ENCODE measurements around the gene TADA3. TPM values are rescaled to one million over a fixed set of nuclear protein-coding genes. Genes with fewer than 3 reads are reported as not detected.

The TADA3 gene
- total RNA-seq, 3 donors from 2014 or later: 66.1 to 73.4 (median 70.1) TPM

DNA sequence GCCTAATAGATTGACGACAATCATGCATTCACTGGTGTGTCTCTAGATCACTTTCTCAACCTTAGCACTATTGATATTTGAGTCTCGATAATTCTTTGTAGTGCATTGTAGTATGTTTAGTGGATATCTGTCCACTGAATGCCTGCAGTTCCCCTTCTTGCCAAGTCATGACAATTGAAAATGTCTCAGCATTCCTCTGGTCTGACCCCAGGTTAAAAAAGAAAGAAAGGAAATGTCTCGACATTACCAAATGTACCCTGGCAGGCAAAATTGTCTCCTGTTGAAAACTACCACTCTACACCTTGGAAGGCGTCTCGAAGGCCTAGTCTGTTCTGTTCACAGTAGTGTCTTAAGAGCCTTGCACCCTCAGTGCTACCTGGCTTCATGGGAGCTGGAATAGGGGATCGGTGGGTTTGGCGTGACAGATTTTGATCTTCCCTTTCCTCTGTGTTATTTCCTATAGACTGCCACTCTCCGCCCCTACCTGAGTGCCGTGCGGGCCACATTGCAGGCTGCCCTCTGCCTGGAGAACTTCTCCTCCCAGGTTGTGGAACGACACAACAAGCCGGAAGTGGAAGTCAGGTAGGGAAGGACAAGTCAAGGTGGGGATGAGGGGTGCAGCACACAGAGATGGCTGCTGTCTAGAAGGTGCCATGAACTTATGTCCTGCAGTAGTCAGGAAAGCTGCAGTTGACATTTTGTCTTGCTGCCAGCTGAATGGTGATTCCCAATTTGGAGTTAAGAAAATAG lies 5.1 kb upstream of the TADA3 start:
- DNase-seq (ENCODE audit: low spot score in 2 of 2): no peak
- peaks cover 11% of the 10 kb centered on the region for H3K36me3 ChIP-seq
- TF ChIP-seq POLR2AphosphoS5 (IDR thresholded peaks at IDR 0.05) (no peak), POLR2A (IDR thresholded peaks at IDR 0.05) (no peak)
- TF ChIP-seq, protein P1, sequence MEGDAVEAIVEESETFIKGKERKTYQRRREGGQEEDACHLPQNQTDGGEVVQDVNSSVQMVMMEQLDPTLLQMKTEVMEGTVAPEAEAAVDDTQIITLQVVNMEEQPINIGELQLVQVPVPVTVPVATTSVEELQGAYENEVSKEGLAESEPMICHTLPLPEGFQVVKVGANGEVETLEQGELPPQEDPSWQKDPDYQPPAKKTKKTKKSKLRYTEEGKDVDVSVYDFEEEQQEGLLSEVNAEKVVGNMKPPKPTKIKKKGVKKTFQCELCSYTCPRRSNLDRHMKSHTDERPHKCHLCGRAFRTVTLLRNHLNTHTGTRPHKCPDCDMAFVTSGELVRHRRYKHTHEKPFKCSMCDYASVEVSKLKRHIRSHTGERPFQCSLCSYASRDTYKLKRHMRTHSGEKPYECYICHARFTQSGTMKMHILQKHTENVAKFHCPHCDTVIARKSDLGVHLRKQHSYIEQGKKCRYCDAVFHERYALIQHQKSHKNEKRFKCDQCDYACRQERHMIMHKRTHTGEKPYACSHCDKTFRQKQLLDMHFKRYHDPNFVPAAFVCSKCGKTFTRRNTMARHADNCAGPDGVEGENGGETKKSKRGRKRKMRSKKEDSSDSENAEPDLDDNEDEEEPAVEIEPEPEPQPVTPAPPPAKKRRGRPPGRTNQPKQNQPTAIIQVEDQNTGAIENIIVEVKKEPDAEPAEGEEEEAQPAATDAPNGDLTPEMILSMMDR (IDR thresholded peaks at IDR 0.05): no peak

DNA sequence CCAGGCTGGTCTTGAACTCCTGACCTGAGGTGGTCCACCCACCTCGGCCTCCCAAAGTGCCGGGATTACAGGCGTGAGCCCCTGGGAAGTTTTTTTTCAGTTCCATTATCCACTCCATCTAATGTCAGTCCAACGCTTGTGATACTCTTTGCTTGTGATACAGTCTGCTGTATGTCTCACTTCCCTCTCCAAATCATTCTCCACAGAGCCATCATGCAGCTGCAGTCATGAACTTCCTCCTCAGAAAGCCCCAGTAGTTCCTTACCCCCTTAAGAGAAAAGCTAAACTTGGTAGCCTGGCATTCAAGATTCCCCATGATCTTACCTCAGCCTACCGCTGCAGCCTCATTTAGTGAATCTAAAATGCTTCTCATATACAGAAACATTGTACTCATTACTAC lies 2.9 kb upstream of the TADA3 start:
- TF ChIP-seq, protein P1 (IDR thresholded peaks at IDR 0.05): no peak
- TF ChIP-seq POLR2A (IDR thresholded peaks at IDR 0.05) (no peak), POLR2AphosphoS5 (IDR thresholded peaks at IDR 0.05) (no peak)
- Histone ChIP-seq H3K27me3 (no peaks in the 10 kb centered on the region), H3K9me3 (no peaks in the 10 kb centered on the region), H3K27ac (no peak overlapping the region), H3K36me3 (peaks cover 5% of the 10 kb centered on the region), H3K4me1 (peaks cover 0 to 11% of the 10 kb centered on the region in 2 donors), H3K4me3 (no peak overlapping the region)
- intact Hi-C loops (cut with DNase I; ENCODE audit: low total_unique reads): loop anchor here (10.0 kb wide), 1 partner anchor 400 kb away; the partner anchor contains the start of gene SETD5
- no peak for DNase-seq (ENCODE audit: low spot score in 2 of 2)

More for the DNA sequence above, 5.1 kb upstream of the TADA3 start:
- intact Hi-C loops (cut with DNase I; ENCODE audit: low total_unique reads): loop anchor here (10.0 kb wide), 1 partner anchor 403 kb away; the partner anchor contains the start of gene SETD5
- no peaks in the 10 kb centered on the region for H3K27me3 ChIP-seq
- H3K4me1 ChIP-seq: peaks cover 0 to 6% of the 10 kb centered on the region in 2 donors
- no peaks in the 10 kb centered on the region for H3K9me3 ChIP-seq
- H3K4me3 ChIP-seq: no peak overlapping the region
- H3K27ac ChIP-seq: no peak overlapping the region

DNA sequence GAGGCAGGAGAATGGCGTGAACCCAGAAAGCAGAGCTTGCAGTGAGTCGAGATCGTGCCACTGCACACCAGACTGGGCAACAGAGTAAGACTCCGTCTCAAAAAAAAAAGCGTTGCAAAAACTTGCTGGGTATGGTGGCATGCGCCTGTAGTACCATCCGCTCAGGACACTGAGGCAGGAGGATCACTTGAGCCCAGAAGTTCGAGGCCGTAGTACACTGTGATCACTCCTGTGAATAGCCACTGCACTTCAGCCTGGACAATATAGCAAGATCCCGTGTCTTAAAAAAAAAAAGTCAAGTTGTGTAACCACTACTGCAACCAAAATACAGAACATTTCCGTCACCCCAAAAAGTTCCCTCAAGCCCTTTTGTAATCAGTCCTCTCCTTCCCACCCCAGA lies 2.1 kb upstream of the TADA3 start:
- peaks cover 5% of the 10 kb centered on the region for H3K36me3 ChIP-seq
- intact Hi-C loops (cut with DNase I; ENCODE audit: low total_unique reads): loop anchor here (5.0 to 10.0 kb wide), 2 partner anchors 400 to 1548 kb away; partner anchors contain the start of gene SETD5
- H3K9me3 ChIP-seq: no peaks in the 10 kb centered on the region
- TF ChIP-seq, protein P1 (IDR thresholded peaks at IDR 0.05): no peak
- TF ChIP-seq POLR2A (IDR thresholded peaks at IDR 0.05): no peak
- TF ChIP-seq POLR2AphosphoS5 (IDR thresholded peaks at IDR 0.05): no peak
- DNase-seq (ENCODE audit: low spot score in 2 of 2): no peak
- no peak overlapping the region for H3K27ac ChIP-seq
- no peaks in the 10 kb centered on the region for H3K27me3 ChIP-seq
- peaks cover 0 to 11% of the 10 kb centered on the region in 2 donors for H3K4me1 ChIP-seq
- H3K4me3 ChIP-seq: peak overlapping the region in 1 of 3 donors; percentile 100

DNA sequence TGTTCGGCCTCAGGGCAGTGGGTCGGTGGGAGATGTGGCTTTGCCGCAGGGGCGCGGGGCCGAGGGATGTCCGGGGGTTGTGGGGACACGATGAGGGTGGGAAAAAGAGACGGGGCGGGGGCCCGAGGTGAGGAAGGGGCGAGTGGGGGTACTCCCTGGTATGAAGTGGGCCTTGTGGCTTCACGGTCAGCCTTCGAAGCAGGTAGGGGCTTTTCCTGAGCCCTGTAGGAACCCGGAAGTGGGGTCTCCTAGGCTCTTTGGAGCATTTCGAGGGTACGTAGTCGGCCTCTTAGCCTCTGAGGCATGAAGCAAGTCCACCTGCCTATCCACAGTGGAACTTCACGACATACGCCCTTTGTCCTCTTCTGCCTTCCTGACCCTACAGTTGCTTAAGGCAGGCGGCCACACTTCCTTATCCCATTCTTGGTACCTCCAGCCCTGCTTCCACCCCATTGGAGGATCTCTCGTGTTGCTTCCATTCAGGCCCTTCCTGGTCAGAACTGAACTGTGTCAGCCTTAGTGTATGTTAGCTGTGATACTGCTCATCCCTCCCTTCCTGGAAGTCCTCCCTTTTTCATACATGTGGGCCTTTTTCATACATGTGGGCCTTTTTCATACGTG lies 998 bp upstream of the TADA3 start:
- intact Hi-C loops (cut with DNase I; ENCODE audit: low total_unique reads): loop anchor here (5.0 to 10.0 kb wide), 2 partner anchors 398 to 1549 kb away; partner anchors contain the start of gene SETD5
- Histone ChIP-seq H3K4me3 (peak overlapping the region; percentile 91 to 100 (median 100)), H3K4me1 (peaks cover 0 to 11% of the 10 kb centered on the region in 2 donors), H3K27me3 (no peaks in the 10 kb centered on the region), H3K27ac (peak overlapping the region; percentile 99), H3K9me3 (no peaks in the 10 kb centered on the region), H3K36me3 (peaks cover 2% of the 10 kb centered on the region)
- no peak for TF ChIP-seq POLR2AphosphoS5 (IDR thresholded peaks at IDR 0.05)
- TF ChIP-seq, protein P1 (IDR thresholded peaks at IDR 0.05): no peak
- no peak for TF ChIP-seq POLR2A (IDR thresholded peaks at IDR 0.05)
- no peak for DNase-seq (ENCODE audit: low spot score in 2 of 2)

Measured in breast epithelium (tissue), 4 donors.